HG02943 (cell line): ENCODE measurements around the gene ATP7B.
"Not testable (repeated sequence)": the region's sequence is repeated elsewhere in the genome, so short reads cannot be mapped to it uniquely, and the experiment has no call there.

Experiments
- ATAC-seq: cut with Tn5 transposase; IDR thresholded peaks from one replicate; pipeline ENCODE4 v1.9.1; 2021; ENCODE audit warnings: mild to moderate bottlenecking, low read depth, moderate library complexity; ENCODE audit not compliant: unreplicated experiment

The ATP7B gene

GRCh38 chr13:51924756-51925544, 86.3 kb downstream of the ATP7B start:
- ATAC-seq = no peak

- no peak for ATAC-seq
These were observed 87.2 kb downstream of the ATP7B start for GRCh38 chr13:51923983-51924539.

GRCh38 chr13:51922771-51923480, 88.3 kb downstream of the ATP7B start:
- no peak for ATAC-seq

GRCh38 chr13:51921790-51922740, 89.2 kb downstream of the ATP7B start:
- ATAC-seq = no peak

GRCh38 chr13:51920786-51921185, 90.5 kb downstream of the ATP7B start:
- ATAC-seq = no peak

- ATAC-seq = no peak
These were observed 91.0 kb downstream of the ATP7B start for GRCh38 chr13:51920267-51920666.

- ATAC-seq = no peak
These were observed 91.7 kb downstream of the ATP7B start for GRCh38 chr13:51919531-51919930.

- ATAC-seq = no peak
These were observed 94.3 kb downstream of the ATP7B start for GRCh38 chr13:51916962-51917361.

GRCh38 chr13:51916051-51916818, 95.0 kb downstream of the ATP7B start:
- no peak for ATAC-seq

GRCh38 chr13:51914137-51914493, 97.1 kb downstream of the ATP7B start:
- no peak for ATAC-seq

GRCh38 chr13:51913421-51914136, 97.7 kb downstream of the ATP7B start:
- no peak for ATAC-seq

- ATAC-seq = no peak
These were observed 98.6 kb downstream of the ATP7B start for GRCh38 chr13:51912511-51913225.

- ATAC-seq = no peak
These were observed 99.2 kb downstream of the ATP7B start for GRCh38 chr13:51912091-51912490.

GRCh38 chr13:51910508-51910907, 100.7 kb downstream of the ATP7B start:
- no peak for ATAC-seq

- not testable (repeated sequence) for ATAC-seq
These were observed 102.0 kb downstream of the ATP7B start for GRCh38 chr13:51909265-51909664.

- no peak for ATAC-seq
These were observed 104.1 kb downstream of the ATP7B start for GRCh38 chr13:51907040-51907732.

- no peak for ATAC-seq
These were observed 104.7 kb downstream of the ATP7B start for GRCh38 chr13:51906581-51906980.

- no peak for ATAC-seq
These were observed 105.5 kb downstream of the ATP7B start for GRCh38 chr13:51905787-51906186.
